HG03342 (cell line): ENCODE data around the gene NT5DC4.
A peak's percentile ranks its signal among the peaks of the same experiment; 100 is the strongest.
"Not testable (repeated sequence)": the region's sequence is repeated elsewhere in the genome, so short reads cannot be mapped to it uniquely, and the experiment has no call there.

Experiments used
- ATAC-seq: cut with Tn5 transposase; IDR thresholded peaks from one replicate; pipeline ENCODE4 v1.9.1; 2021; ENCODE audit warnings: mild to moderate bottlenecking, moderate library complexity; ENCODE audit not compliant: unreplicated experiment

Gene NT5DC4

GRCh38 chr2:112699984-112700667, 20.7 kb upstream of the NT5DC4 start:
- no peak for ATAC-seq

- no peak for ATAC-seq
Observed at GRCh38 chr2:112701052-112701451, 19.8 kb upstream of the NT5DC4 start.

GRCh38 chr2:112703684-112704083, 17.1 kb upstream of the NT5DC4 start:
- ATAC-seq: no peak

- ATAC-seq: no peak
Observed at GRCh38 chr2:112705575-112705974, 15.2 kb upstream of the NT5DC4 start.

GRCh38 chr2:112706170-112706664, 14.6 kb upstream of the NT5DC4 start:
- ATAC-seq: peak; percentile 43

GRCh38 chr2:112706947-112707346, 13.9 kb upstream of the NT5DC4 start:
- ATAC-seq: not testable (repeated sequence)

GRCh38 chr2:112708968-112709367, 11.9 kb upstream of the NT5DC4 start:
- no peak for ATAC-seq

GRCh38 chr2:112709703-112710102, 11.1 kb upstream of the NT5DC4 start:
- ATAC-seq: no peak

GRCh38 chr2:112710956-112711750, 9.7 kb upstream of the NT5DC4 start:
- ATAC-seq: no peak

- no peak for ATAC-seq
Observed at GRCh38 chr2:112712465-112712864, 8.4 kb upstream of the NT5DC4 start.

GRCh38 chr2:112712903-112713584, 7.8 kb upstream of the NT5DC4 start:
- ATAC-seq: no peak

GRCh38 chr2:112713585-112713925, 7.3 kb upstream of the NT5DC4 start:
- no peak for ATAC-seq

GRCh38 chr2:112713926-112714325, 6.9 kb upstream of the NT5DC4 start:
- ATAC-seq: no peak

GRCh38 chr2:112714331-112714730, 6.5 kb upstream of the NT5DC4 start:
- no peak for ATAC-seq

- no peak for ATAC-seq
Observed at GRCh38 chr2:112714836-112715631, 5.8 kb upstream of the NT5DC4 start.

GRCh38 chr2:112716094-112716493, 4.7 kb upstream of the NT5DC4 start:
- ATAC-seq: not testable (repeated sequence)

GRCh38 chr2:112716826-112717352, 3.9 kb upstream of the NT5DC4 start:
- ATAC-seq: not testable (repeated sequence)

GRCh38 chr2:112718863-112719370, 1.9 kb upstream of the NT5DC4 start:
- ATAC-seq: no peak

GRCh38 chr2:112721819-112722522, 1.2 kb downstream of the NT5DC4 start:
- no peak for ATAC-seq
